ENCODE measurements around the gene OSBPL10.

DNA sequence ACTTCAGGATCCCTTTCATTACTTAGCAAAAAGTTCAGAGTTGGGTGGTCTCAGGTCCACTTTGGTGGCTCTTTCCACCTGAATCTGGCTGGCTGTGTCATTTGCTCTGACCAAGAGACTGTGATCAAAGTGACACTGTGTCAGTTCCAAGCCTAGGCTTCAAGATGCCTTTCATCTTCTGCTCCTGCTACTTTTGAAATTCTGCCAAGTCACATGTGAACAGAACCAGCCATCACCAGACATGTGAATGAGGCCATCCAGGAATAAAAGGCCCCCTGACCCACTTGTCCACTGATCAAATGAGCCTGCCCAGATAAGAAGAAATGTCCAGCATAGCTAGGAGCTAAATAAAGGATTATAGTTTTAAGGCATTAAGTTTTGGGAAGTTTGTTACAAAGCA is 132.2 kb downstream of the OSBPL10 start:
- TF ChIP-seq, protein P1, sequence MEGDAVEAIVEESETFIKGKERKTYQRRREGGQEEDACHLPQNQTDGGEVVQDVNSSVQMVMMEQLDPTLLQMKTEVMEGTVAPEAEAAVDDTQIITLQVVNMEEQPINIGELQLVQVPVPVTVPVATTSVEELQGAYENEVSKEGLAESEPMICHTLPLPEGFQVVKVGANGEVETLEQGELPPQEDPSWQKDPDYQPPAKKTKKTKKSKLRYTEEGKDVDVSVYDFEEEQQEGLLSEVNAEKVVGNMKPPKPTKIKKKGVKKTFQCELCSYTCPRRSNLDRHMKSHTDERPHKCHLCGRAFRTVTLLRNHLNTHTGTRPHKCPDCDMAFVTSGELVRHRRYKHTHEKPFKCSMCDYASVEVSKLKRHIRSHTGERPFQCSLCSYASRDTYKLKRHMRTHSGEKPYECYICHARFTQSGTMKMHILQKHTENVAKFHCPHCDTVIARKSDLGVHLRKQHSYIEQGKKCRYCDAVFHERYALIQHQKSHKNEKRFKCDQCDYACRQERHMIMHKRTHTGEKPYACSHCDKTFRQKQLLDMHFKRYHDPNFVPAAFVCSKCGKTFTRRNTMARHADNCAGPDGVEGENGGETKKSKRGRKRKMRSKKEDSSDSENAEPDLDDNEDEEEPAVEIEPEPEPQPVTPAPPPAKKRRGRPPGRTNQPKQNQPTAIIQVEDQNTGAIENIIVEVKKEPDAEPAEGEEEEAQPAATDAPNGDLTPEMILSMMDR (IDR thresholded peaks at IDR 0.05) = no peak
- TF ChIP-seq POLR2A (IDR thresholded peaks at IDR 0.05) = no peak
